HL-60 (cell line): ENCODE results near the gene GPR183.
A peak's percentile ranks its signal among the peaks of the same experiment; 100 is the strongest.

Source experiments
- DNase-seq, 2 experiments: peaks; one replicate each; pipeline ENCODE4 v3.0.0-alpha.2; 2010 to 2020; ENCODE audit warnings: low read depth in 1 of 2, low spot score in 1 of 2
- H3K27ac ChIP-seq: fragments of 250-450 bp; sonication (Bioruptor Pico); replicated peaks from 2 replicates; pipeline ENCODE4 v1.5.1; 2020; ENCODE audit warnings: mild to moderate bottlenecking, moderate library complexity
- H3K27me3 ChIP-seq: fragments of 250-450 bp; sonication (Bioruptor Pico); 2 replicates; pipeline ENCODE4 v1.5.1; 2021; ENCODE audit warnings: mild to moderate bottlenecking, moderate library complexity; ENCODE audit not compliant: insufficient read depth, poor library complexity, severe bottlenecking
- H3K4me3 ChIP-seq: replicated peaks from 2 replicates; pipeline ENCODE4 v1.5.1; 2011; ENCODE audit warnings: mild to moderate bottlenecking, control low read depth, low read length; ENCODE audit not compliant: insufficient read depth
- CTCF ChIP-seq: IDR thresholded peaks from one replicate; pipeline ENCODE4 v1.5.1; 2011; ENCODE audit warnings: low read length, control low read depth, inconsistent platforms; ENCODE audit not compliant: insufficient read depth
- GABPA ChIP-seq: IDR thresholded peaks from 2 replicates; pipeline ENCODE4 v1.6.1; 2012; ENCODE audit warnings: low read depth
- POLR2AphosphoS5 ChIP-seq: IDR thresholded peaks from 2 replicates; pipeline ENCODE4 v1.6.1; 2012; ENCODE audit warnings: low read depth
- REST ChIP-seq: IDR thresholded peaks from 2 replicates; pipeline ENCODE4 v1.6.1; 2012; ENCODE audit warnings: low read depth; ENCODE audit not compliant: insufficient replicate concordance
- SPI1 ChIP-seq: IDR thresholded peaks from 2 replicates; pipeline ENCODE4 v1.6.1; 2012; ENCODE audit warnings: low read depth, mild to moderate bottlenecking, borderline replicate concordance

The GPR183 gene

DNA sequence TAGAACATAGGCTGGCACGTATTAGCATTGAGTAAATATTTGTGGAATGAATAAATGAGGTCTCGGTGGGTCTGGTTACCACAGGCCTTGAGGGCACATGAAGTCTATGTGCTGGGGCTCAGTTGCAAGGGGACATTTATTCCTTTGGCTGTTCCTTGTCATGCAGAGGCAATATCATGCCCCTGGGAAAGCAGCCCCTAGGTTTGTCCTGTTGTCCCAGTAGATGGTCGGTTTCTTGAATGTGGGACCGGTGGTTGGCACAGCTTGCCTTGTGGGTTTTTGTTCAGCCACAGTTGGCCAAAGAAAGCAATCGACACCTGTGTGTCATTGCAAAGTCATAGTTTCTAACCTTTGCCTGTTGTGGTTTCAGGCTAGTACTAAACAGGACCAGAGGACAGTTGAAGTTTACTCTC lies 24.7 kb upstream of the GPR183 start:
- TF ChIP-seq POLR2AphosphoS5 (no peak), GABPA (no peak), REST (no peak), SPI1 (no peak), CTCF (no peak)
- H3K27me3 ChIP-seq = no peaks in the 10 kb centered on the region
- H3K27ac ChIP-seq = peak overlapping the region; percentile 51
- DNase-seq = peak in 1 of 2 experiments; percentile 47
- no peak overlapping the region for H3K4me3 ChIP-seq

GRCh38 chr13:99330942-99331341 lies 23.7 kb upstream of the GPR183 start:
- no peak for TF ChIP-seq CTCF
- no peak for TF ChIP-seq POLR2AphosphoS5
- no peak for TF ChIP-seq GABPA
- no peak for TF ChIP-seq SPI1
- TF ChIP-seq REST = no peak
- DNase-seq = no peak
- Histone ChIP-seq H3K27ac (no peak overlapping the region), H3K4me3 (no peak overlapping the region), H3K27me3 (no peaks in the 10 kb centered on the region)

GRCh38 chr13:99329477-99329876 lies 22.3 kb upstream of the GPR183 start:
- Histone ChIP-seq H3K27ac (no peak overlapping the region), H3K4me3 (no peak overlapping the region), H3K27me3 (no peaks in the 10 kb centered on the region)
- TF ChIP-seq POLR2AphosphoS5 (no peak), CTCF (no peak), SPI1 (no peak), GABPA (no peak), REST (no peak)
- no peak for DNase-seq
